ENCODE measurements around the gene FAAP20. TPM values are rescaled to one million over a fixed set of nuclear protein-coding genes. Genes with fewer than 3 reads are reported as not detected.
A peak's percentile ranks its signal among the peaks of the same experiment; 100 is the strongest.

The FAAP20 gene
- total RNA-seq, 2 donors from 2014 or later = 19.8 to 23.6 TPM

DNA sequence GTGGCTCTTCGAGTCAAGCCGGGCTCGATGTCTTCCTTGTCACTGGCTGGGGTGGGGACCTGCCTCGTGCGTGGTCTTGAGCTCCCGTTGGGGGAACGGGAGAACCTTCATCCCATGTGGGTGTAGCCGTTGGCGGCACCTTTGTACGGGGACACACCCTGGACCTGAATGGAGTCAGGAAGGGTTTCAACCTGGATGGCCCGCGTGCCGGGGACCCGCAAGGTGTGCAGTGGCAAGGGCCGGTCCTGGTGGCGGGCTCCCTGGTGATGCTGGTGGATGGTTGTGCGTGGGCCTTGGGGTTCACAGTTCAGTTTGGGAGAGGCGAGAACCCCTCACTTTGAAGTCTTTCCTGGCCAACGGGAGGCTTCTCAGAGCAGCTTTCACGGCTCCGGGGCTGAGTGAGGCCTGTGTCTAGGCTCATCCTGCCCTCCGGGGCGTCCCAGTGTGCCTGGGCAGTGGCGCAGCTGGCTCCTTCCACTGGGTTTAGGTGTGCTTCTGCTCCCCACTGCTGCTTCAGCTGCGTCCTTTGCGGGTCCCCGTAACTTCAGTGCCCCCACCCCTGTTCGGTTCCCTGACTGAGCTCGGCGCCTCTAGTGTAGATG is 44.9 kb upstream of the FAAP20 start:
- TF ChIP-seq POLR2A (IDR thresholded peaks at IDR 0.05) = no peak
- TF ChIP-seq, protein P1, sequence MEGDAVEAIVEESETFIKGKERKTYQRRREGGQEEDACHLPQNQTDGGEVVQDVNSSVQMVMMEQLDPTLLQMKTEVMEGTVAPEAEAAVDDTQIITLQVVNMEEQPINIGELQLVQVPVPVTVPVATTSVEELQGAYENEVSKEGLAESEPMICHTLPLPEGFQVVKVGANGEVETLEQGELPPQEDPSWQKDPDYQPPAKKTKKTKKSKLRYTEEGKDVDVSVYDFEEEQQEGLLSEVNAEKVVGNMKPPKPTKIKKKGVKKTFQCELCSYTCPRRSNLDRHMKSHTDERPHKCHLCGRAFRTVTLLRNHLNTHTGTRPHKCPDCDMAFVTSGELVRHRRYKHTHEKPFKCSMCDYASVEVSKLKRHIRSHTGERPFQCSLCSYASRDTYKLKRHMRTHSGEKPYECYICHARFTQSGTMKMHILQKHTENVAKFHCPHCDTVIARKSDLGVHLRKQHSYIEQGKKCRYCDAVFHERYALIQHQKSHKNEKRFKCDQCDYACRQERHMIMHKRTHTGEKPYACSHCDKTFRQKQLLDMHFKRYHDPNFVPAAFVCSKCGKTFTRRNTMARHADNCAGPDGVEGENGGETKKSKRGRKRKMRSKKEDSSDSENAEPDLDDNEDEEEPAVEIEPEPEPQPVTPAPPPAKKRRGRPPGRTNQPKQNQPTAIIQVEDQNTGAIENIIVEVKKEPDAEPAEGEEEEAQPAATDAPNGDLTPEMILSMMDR (IDR thresholded peaks at IDR 0.05) = no peak
- H3K27ac ChIP-seq = no peak overlapping the region
- H3K36me3 ChIP-seq (replicated peaks in 1 of 2; ENCODE audit: insufficient read depth in 1 of 2, low read depth in 2 of 2) = no peaks in the 10 kb centered on the region
- no peaks in the 10 kb centered on the region for H3K9me3 ChIP-seq
- WGBS, 2 donors = 83 to 92% methylated on average over 16 to 27 of the region's 30 CpGs
- H3K4me1 ChIP-seq = peaks cover 62% of the 10 kb centered on the region
- H3K4me3 ChIP-seq = no peak overlapping the region
- intact Hi-C loops (cut with DNase I) = no loop called here
- DNase-seq (no peak), ATAC-seq (no peak)
- H3K27me3 ChIP-seq = no peaks in the 10 kb centered on the region

- Histone ChIP-seq H3K27ac (peak overlapping the region in 1 of 4 donors; percentile 3), H3K27me3 (no peaks in the 10 kb centered on the region), H3K4me1 (peaks cover 67% of the 10 kb centered on the region), H3K36me3 (replicated peaks in 1 of 2; ENCODE audit: insufficient read depth in 1 of 2, low read depth in 2 of 2) (no peaks in the 10 kb centered on the region), H3K9me3 (no peaks in the 10 kb centered on the region), H3K4me3 (no peak overlapping the region)
- no peak for DNase-seq
- ATAC-seq = no peak
- WGBS, 2 donors = 45 to 61% methylated on average over 5 to 6 of the region's 6 CpGs
- intact Hi-C loops (cut with DNase I) = no loop called here
- no peak for TF ChIP-seq POLR2A (IDR thresholded peaks at IDR 0.05)
- TF ChIP-seq, protein P1 (IDR thresholded peaks at IDR 0.05) = no peak
Measured at GRCh38 chr1:2239013-2239370, 44.4 kb upstream of the FAAP20 start.

DNA sequence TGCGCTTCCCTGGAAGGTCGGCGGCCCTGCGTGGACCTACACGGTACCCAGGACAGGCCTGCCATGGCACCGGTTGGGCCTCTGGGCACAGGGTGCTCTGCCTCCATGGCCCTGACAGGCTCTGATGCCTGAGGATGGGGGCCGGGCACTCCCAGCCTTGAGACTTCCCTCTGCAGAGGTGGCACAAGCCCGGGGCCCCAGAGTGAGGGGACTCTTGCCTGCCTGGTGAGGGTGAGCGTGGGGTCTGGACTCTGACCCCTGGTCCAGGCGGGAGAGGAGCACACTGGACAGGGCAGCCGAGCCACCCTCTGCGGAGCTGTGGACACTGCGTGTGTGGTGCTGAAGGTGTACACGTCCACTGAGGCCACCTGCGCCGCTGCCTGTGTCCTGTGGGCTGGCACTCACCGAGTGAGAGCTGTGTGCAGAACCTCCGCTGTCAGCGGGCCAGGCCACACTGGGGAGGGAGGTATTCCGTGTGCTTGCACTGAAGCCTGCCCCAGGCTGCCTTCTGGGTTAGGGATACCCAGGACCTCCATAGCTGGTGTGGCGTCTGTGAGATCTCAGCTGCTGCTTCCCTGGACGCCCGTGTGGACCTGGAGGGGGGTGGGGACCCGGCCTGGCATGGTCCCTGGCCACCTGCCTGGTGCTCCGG is 43.9 kb upstream of the FAAP20 start:
- TF ChIP-seq, protein P1 (IDR thresholded peaks at IDR 0.05) = no peak
- TF ChIP-seq POLR2A (IDR thresholded peaks at IDR 0.05) = no peak
- Histone ChIP-seq H3K36me3 (replicated peaks in 1 of 2; ENCODE audit: insufficient read depth in 1 of 2, low read depth in 2 of 2) (no peaks in the 10 kb centered on the region), H3K27me3 (no peaks in the 10 kb centered on the region), H3K4me3 (no peak overlapping the region), H3K27ac (peak overlapping the region in 2 of 4 donors; percentile 3), H3K4me1 (peaks cover 72% of the 10 kb centered on the region), H3K9me3 (no peaks in the 10 kb centered on the region)
- ATAC-seq (peak; percentile 54), DNase-seq (peak; percentile 65 to 86 (median 76))
- intact Hi-C loops (cut with DNase I) = no loop called here
- WGBS, 2 donors = 58% methylated on average over 23 of the region's 25 CpGs; no CpG with 5 or more reads in 1 of the 2 donors

GRCh38 chr1:2237773-2238172 is 43.2 kb upstream of the FAAP20 start:
- no peak overlapping the region for H3K4me3 ChIP-seq
- intact Hi-C loops (cut with DNase I) = no loop called here

More at GRCh38 chr1:2237773-2238172, 43.2 kb upstream of the FAAP20 start:
- ATAC-seq = no peak
- Histone ChIP-seq H3K27ac (peak overlapping the region in 1 of 4 donors; percentile 3), H3K4me1 (peaks cover 79% of the 10 kb centered on the region), H3K9me3 (no peaks in the 10 kb centered on the region), H3K27me3 (no peaks in the 10 kb centered on the region), H3K36me3 (replicated peaks in 1 of 2; ENCODE audit: insufficient read depth in 1 of 2, low read depth in 2 of 2) (no peaks in the 10 kb centered on the region)
- no peak for DNase-seq
- WGBS, 2 donors = 77% methylated on average over 9 to 13 of the region's 19 CpGs
- TF ChIP-seq POLR2A (IDR thresholded peaks at IDR 0.05) = no peak
- TF ChIP-seq, protein P1 (IDR thresholded peaks at IDR 0.05) = no peak
